Measurements from ENCODE around the gene KRT83.
"Not testable (repeated sequence)": the region's sequence is repeated elsewhere in the genome, so short reads cannot be mapped to it uniquely, and the experiment has no call there.

KRT83 gene

GRCh38 chr12:52327830-52328500, 6.8 kb upstream of the KRT83 start:
- DNase-seq = no peak

- DNase-seq = peak; percentile 85
Observed at GRCh38 chr12:52327052-52327829, 6.0 kb upstream of the KRT83 start.

- DNase-seq = no peak
Observed at GRCh38 chr12:52324153-52324444, 2.9 kb upstream of the KRT83 start.

DNA sequence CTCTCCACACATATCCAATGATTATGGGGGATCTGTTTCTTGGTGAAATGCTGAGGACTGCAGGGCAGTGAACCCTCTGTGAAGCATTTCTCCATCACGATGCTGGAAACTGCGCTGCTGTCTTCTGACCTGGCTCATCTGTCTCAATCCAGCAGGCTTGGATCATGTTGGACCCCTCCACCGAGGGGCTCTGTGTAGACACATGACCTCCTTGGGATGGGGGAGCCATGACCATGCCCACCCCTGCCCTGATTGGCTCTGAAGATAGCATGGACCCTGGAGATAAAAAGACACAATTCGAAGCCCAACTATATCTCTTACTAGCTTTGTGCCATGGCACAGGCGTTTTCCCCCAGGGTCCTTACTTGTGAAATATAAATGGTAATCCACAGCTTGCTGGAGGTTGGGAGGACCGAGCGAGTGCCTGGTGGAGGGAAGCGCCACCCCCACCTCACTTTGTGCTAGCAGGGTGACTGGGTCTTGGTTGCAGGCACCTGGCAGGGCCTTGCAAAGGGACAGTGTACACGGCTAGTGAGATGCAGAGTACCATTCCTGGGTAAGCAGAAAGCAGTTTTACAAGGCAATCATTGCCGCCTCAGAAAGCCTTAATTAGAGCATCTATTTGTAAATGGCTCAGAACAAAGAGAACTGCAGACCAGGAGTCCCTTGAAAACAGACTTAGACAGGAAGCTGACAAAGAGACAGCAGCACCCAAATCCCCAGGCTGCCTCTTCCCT, 2.4 kb upstream of the KRT83 start:
- DNase-seq = peak; percentile 58

- DNase-seq = no peak
Observed at GRCh38 chr12:52323001-52323400, 1.8 kb upstream of the KRT83 start.

DNA sequence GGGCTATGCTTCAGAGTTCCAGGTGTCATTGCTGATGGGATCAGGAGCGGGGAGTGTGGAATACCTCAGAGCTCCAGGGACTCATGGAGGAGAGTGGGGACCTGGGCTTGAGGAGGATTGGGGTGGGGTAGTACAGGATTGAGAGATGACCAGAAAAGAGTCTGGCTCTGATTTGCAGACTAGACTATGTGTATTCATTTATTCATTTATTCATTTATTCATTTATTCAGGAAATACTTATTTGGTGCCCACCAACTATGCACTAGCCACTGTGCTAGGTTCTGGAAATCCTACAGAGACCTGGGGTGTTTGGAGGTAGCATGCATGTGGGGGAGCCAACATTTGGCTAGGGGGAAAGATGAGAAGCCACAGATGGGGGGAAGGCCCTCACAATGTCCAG, 871 bp upstream of the KRT83 start:
- no peak for DNase-seq

- DNase-seq = no peak
Observed at GRCh38 chr12:52321418-52321817, 220 bp upstream of the KRT83 start.

GRCh38 chr12:52319097-52319496, 2.1 kb downstream of the KRT83 start:
- peak; percentile 24 for DNase-seq

GRCh38 chr12:52318241-52318990, 2.8 kb downstream of the KRT83 start:
- no peak for DNase-seq

DNA sequence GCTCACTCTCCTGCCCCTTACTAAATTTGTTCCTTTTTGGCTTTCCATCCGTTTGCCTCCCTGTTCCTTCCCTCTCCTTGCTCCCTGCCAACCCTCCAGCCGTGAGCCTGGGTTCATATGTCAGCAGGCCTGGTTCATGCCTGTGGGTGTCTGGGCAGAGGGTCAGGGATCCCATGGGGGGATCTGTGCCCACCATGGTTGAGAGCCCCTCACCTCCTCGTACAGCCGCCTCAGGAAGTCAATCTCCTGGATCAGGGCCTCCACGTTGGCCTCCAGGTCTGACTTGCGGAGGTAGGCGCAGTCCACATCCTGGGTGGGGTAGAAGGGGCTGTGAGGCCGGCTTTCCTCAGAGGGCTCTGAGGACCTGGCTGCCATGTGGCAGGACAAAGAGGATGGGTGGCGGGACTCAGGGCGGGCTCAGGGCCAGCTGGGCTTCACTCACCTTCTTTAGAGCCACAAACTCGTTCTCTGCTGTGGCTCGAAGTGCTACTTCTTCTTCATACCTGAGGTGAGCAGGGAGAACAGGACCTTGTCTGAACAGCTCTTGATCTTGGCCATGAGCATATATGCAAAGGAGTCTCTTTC, 3.6 kb downstream of the KRT83 start:
- DNase-seq = no peak

DNA sequence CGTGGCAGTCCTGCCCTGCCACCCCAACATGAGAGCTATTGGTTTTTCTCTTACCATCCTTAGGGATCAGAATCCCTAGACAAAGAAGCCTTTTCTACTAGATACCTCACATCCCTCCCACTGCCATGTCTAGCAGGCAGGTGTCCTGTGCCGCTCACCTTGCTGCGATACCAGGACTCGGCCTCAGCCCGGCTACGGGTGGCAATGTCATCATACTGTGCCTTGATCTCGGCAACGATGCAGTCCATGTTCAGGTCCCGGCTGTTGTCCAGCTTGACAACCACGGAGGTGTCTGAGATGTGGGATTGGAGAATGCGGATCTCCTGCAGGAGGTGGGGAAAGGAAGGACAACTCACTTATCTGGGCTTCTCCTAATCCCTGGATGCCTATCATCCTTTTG, 4.5 kb downstream of the KRT83 start:
- DNase-seq = no peak

GRCh38 chr12:52316290-52316689, 4.9 kb downstream of the KRT83 start:
- no peak for DNase-seq

GRCh38 chr12:52315721-52316120, 5.5 kb downstream of the KRT83 start:
- DNase-seq = not testable (repeated sequence)

GRCh38 chr12:52314511-52314910, 6.7 kb downstream of the KRT83 start:
- DNase-seq = no peak

DNA sequence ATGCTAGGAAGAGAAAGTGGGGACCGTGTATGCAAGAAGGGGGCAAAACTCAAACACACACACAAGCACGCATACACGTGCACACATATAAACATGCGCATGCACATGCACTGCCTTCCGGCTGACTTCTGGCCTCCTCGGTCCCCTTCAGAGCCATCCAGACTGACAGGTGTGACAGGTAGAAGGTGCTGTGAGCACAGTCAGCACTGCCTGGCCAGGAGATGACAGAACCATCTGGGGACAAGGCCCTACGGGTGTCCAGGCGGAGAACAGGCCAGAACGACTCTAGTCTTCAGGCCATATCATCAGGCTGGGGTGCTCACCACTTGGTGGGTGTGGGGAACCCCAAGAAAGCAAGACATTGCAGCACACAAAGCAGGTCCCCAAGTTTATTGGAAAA, 7.3 kb downstream of the KRT83 start:
- no peak for DNase-seq

DNA sequence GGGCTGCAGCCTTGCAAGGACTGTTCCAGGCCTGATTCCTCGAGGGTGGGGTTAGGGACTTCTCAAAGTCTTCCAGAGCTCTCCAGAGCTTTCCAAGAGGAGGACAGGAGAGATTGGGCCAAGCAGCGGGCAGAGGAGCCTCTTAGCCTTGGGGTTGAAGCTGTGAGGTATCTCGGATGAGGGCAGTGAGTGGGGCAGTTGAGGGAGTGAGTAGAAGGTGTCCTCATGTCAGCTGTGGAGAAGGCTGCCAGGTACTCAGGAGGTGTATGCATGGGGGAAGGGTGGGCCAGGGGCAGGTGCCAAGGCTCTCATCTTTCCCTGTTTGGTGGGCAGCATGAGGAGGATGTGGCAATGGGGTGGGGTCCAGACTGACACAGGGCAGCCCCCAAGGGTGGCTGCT, 7.7 kb downstream of the KRT83 start:
- DNase-seq = no peak

DNA sequence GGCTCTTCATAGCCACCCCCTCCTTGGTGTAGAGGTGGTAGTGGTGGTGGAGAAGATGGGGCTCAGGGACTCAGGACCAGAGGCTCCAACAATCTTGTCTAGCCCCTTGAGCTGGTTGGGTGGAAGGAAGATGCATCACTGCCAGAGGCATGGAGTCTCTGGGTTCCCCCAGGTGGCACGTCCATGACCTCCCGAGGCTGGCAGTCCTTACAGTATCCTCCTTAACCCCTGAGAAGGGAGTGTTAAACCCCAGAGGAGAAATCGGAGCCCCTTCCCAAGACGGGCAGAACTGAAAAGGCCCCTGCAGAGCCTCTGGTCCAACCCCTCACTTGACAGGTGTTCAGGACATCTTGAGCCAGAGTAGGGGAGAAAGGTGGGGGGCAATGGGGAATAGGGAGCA, 9.1 kb downstream of the KRT83 start:
- DNase-seq = no peak

DNA sequence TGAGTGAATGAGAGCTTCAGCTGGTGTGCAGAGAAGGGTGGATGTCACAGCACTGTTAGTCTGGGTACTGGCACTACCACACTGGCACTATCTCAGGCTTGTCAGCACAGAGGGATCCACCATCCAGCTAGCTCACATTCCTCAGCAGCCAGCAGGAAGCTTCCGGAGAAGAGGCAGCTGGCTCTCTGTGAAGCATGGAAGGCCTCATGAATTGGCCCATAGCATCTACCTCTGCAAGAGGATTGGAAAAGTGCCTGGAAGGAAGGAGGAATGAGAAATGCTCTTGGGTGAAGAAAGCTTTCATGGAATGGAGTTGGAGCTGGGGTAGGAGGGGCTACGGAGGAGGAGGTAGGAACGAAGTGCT, 9.9 kb downstream of the KRT83 start:
- DNase-seq = no peak

GRCh38 chr12:52310622-52311284, 10.4 kb downstream of the KRT83 start:
- DNase-seq = no peak

DNA sequence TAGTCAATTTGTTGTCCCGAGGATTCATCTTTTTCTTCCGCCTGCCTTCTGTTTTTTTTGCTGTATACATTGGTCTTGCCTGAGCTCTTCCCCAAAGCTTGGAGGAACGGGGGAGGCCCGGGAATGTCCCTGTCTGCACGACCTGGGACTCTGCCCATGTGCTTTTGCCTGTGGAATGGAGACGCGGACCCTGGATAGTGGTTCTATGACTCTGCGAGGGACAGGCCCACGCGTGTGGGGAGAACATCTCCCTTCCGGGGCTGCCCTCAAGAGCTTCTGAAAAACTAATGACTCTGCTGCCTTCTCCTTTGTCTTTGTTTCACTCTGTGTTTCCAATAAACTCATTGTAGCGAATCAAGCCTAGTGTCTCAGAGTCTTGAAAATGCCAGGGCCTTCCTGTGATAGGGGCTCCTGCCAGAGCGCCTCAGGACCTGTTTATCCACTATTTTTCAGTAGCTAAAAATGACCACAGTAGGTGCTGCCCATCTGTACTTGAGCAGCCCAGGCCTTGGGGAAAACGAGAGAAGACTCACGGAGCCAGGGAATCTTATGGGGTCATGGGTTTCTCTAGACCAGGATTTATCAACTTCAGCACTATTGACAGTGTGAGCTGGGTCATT, 12.3 kb downstream of the KRT83 start:
- DNase-seq = no peak

DNA sequence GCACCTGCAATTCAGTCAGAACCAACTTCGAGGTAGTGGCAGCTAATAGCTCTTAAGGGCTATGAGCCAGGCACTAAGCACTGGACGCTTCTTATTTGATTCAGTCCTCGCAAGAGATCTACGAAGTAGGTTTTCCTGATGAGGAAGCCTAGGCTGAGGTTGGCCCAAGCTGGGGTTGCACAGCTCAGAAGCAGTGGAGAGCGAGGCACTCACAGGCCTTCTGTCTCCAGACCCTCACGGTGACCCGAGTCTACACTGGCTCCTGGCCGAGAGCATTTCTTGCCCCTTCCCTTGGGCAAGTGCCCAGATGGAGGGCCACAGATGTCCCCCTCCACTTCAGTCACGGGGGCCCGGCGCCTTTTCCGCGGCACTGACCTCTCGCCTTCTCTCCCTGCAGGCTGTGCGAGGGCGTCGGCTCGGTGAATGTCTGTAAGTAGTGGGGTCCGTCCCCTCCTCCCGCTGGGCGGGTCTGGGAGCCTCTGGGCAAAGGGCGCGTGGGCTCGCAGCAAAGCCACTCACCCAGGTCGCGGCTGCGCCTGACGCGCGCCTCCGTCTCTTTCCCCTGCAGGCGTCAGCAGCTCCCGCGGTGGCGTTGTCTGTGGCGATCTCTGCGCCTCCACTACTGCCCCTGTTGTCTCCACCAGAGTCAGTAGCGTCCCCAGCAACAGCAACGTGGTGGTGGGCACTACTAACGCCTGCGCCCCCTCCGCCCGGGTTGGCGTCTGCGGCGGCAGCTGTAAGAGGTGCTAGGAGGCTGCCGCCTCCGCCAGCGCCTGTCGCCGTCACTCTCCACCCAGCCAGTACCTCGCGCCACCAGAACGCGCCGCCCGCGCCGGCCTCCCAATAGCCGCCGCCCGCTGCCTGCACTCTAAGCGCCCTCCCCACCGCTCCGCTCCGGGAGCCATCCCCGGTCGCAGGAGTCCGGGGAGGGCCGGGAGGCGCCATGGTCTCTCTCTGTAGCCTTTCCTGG, 13.1 kb downstream of the KRT83 start:
- peak; percentile 45 for DNase-seq

All from NCI-H1436 (cell line).